ENCODE measurements around the gene EZR. TPM values are rescaled to one million over a fixed set of nuclear protein-coding genes. Genes with fewer than 3 reads are reported as not detected.

EZR gene
- total and polyA plus RNA-seq, 7 donors: 19.1 to 61.7 (median 30.9) TPM

DNA sequence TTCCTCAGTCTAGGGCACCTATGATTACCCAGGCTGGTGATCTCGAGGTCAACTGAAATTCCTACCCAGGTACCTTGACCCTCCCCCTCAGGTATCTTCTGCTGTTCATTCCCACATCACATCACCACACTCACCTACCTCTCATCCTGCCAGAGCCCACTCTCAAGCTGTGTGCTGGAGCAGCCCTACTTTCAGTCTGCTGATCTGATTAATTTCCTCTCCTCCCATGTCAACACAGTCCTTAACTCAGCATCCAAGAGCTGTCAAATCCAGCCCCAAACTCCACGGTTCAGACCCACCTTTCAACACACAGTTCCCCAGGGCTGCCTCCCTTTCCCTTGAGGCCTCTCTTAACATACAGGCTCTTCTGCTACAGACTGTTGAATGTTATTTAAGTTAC lies 42.4 kb downstream of the EZR start:
- TF ChIP-seq, protein P1, sequence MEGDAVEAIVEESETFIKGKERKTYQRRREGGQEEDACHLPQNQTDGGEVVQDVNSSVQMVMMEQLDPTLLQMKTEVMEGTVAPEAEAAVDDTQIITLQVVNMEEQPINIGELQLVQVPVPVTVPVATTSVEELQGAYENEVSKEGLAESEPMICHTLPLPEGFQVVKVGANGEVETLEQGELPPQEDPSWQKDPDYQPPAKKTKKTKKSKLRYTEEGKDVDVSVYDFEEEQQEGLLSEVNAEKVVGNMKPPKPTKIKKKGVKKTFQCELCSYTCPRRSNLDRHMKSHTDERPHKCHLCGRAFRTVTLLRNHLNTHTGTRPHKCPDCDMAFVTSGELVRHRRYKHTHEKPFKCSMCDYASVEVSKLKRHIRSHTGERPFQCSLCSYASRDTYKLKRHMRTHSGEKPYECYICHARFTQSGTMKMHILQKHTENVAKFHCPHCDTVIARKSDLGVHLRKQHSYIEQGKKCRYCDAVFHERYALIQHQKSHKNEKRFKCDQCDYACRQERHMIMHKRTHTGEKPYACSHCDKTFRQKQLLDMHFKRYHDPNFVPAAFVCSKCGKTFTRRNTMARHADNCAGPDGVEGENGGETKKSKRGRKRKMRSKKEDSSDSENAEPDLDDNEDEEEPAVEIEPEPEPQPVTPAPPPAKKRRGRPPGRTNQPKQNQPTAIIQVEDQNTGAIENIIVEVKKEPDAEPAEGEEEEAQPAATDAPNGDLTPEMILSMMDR (IDR thresholded peaks at IDR 0.05): no peak
- ATAC-seq: no peak
- Histone ChIP-seq H3K4me3 (no peak overlapping the region), H3K36me3 (ENCODE audit: insufficient read depth in 1 of 2, low read depth in 1 of 2) (peaks cover 0 to 64% of the 10 kb centered on the region in 2 donors), H3K9me3 (no peaks in the 10 kb centered on the region), H3K27ac (no peak overlapping the region), H3K27me3 (ENCODE audit: insufficient read depth in 3 of 3, low read length in 2 of 3) (no peaks in the 10 kb centered on the region), H3K4me1 (no peaks in the 10 kb centered on the region)
- 85 to 100% (median 91%) methylated on average over 2 of the region's 2 CpGs for WGBS, 3 donors
- no peak for DNase-seq
- intact Hi-C loops (cut with DNase I): no loop called here

DNA sequence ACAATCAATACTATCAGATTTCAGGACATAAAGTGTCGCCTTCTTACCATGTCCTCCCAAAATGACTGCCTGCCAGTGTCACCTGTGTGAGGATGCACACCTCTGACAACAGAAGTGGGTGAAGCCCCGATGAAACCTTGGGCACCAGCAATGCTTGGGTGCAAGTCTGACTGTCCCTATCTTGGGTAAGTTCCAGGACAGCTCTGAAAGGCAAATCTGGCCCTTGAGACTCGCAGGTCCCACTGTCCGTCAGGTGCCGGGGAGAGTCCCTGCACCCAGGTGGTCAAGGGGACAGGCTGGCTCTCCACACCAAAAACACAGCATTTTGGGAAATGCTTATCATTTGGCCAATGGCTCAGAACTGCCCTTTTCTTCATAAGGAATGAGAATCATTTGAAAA lies 43.3 kb downstream of the EZR start:
- no peaks in the 10 kb centered on the region for H3K4me1 ChIP-seq
- ATAC-seq: no peak
- intact Hi-C loops (cut with DNase I): no loop called here
- TF ChIP-seq, protein P1 (IDR thresholded peaks at IDR 0.05): no peak
- H3K36me3 ChIP-seq (ENCODE audit: insufficient read depth in 1 of 2, low read depth in 1 of 2): peaks cover 0 to 60% of the 10 kb centered on the region in 2 donors
- no peak overlapping the region for H3K27ac ChIP-seq
- no peaks in the 10 kb centered on the region for H3K27me3 ChIP-seq (ENCODE audit: insufficient read depth in 3 of 3, low read length in 2 of 3)
- DNase-seq: no peak
- WGBS, 3 donors: 98 to 99% (median 99%) methylated on average over 5 of the region's 5 CpGs
- H3K9me3 ChIP-seq: no peaks in the 10 kb centered on the region
- no peak overlapping the region for H3K4me3 ChIP-seq

DNA sequence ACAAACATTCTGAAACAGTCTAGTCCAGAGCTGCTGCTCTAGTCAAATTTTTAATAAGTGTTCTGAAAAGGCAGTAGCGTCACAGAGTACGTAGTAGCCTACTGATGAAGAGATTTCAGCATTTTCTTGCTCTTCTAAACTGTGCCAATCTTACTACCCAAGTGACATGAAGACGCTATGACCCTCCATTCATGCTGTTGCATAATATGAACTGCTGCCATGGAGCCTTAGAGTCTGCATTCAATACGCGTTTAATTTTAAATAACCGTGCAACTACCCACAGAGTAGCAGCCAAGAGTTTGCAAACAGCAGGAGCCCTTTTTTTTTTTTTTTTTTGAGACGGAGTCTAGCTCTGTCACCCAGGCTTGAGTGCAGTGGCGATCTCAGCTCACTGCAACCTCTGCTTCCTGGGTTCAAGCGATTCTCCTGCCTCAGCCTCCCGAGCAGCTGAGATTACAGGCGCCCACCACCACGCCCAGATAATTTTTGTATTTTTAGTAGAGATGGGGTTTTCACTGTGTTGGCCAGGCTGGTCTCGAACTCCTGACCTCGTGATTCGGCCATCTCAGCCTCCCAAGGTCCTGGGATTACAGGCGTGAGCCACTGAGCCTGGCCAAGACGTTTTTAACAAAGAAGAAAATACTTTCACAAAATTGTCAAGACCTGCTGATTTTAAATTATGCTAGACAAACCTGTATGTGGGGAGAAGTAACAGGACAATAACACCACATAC lies 44.3 kb downstream of the EZR start:
- Histone ChIP-seq H3K36me3 (ENCODE audit: insufficient read depth in 1 of 2, low read depth in 1 of 2) (peaks cover 0 to 60% of the 10 kb centered on the region in 2 donors), H3K27ac (no peak overlapping the region), H3K9me3 (no peaks in the 10 kb centered on the region), H3K4me1 (no peaks in the 10 kb centered on the region), H3K27me3 (ENCODE audit: insufficient read depth in 3 of 3, low read length in 2 of 3) (no peaks in the 10 kb centered on the region), H3K4me3 (no peak overlapping the region)
- ATAC-seq (peak in 1 of 4 donors; percentile 11), DNase-seq (no peak)
- 83 to 86% (median 86%) methylated on average over 16 to 17 of the region's 17 CpGs for WGBS, 3 donors
- intact Hi-C loops (cut with DNase I): no loop called here
- TF ChIP-seq, protein P1 (IDR thresholded peaks at IDR 0.05): no peak

DNA sequence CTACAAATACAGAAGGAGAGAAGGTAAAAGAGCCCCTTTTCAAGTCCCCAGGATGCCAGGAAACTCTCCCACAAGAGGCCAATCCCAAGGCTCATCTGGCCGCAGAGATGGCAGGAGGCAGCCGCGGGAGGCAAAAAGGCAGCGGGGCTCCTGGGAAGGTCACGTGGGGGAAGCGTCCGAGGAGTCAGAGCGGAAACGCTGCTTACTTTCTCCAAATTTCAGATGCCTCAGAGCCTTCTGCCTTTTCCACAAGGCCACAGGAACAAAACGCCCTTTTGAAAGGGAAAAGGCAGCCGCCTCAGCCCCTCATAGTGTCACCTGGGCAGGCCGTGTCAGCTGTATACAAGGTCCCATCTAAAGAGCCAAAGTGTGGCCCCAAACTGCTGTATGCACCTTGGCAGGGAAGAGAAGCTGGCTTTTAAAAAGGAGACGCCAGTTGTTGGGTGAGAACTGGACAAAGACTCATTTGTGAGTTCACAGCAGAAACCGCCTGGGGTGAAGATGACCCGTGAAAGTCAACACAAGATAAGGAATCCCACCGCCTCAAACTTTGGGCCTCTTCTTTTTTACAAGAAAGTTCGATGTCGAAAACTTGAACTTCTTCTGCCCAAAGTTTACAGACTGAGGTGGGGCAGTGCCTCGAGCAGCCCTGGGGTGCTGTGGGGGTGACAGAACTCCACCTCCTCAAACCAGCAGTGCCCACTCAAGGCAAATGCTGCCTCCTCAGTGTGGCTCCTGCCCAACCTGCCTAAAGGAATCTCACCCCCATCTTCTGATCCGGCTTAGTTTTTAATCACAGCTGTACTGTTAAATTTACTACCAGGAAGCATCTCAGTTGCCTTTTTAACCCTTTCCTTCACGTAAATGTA lies 45.4 kb downstream of the EZR start:
- TF ChIP-seq, protein P1 (IDR thresholded peaks at IDR 0.05): no peak
- intact Hi-C loops (cut with DNase I): no loop called here
- Histone ChIP-seq H3K9me3 (no peaks in the 10 kb centered on the region), H3K27ac (no peak overlapping the region), H3K36me3 (ENCODE audit: insufficient read depth in 1 of 2, low read depth in 1 of 2) (peaks cover 0 to 64% of the 10 kb centered on the region in 2 donors), H3K4me1 (no peaks in the 10 kb centered on the region), H3K4me3 (no peak overlapping the region), H3K27me3 (ENCODE audit: insufficient read depth in 3 of 3, low read length in 2 of 3) (no peaks in the 10 kb centered on the region)
- DNase-seq (no peak), ATAC-seq (no peak)
- WGBS, 3 donors: 89 to 92% (median 89%) methylated on average over 21 of the region's 21 CpGs

All from psoas muscle (tissue), 8 donors.